GM18508 (cell line): Measurements from ENCODE around the gene PRR19.
A peak's percentile ranks its signal among the peaks of the same experiment; 100 is the strongest.
"Not testable (repeated sequence)": the region's sequence is repeated elsewhere in the genome, so short reads cannot be mapped to it uniquely, and the experiment has no call there.

ENCODE experiments used
- ATAC-seq: cut with Tn5 transposase; IDR thresholded peaks from one replicate; pipeline ENCODE4 v1.9.1; 2021; ENCODE audit warnings: moderate number of reproducible peaks; ENCODE audit not compliant: insufficient read depth, unreplicated experiment

Gene PRR19

GRCh38 chr19:42323473-42323851 is 21.5 kb downstream of the PRR19 start:
- ATAC-seq = no peak

GRCh38 chr19:42323852-42324654 is 22.1 kb downstream of the PRR19 start:
- ATAC-seq = no peak

- ATAC-seq = no peak
These were observed 22.8 kb downstream of the PRR19 start for GRCh38 chr19:42324655-42325307.

GRCh38 chr19:42325308-42325895 is 23.5 kb downstream of the PRR19 start, which contains the start of gene MEGF8:
Gene MEGF8, plus strand, starts transcription at chr19:42325635. Its CDS starts 609 bp downstream, at chr19:42326244.
- ATAC-seq = peak; percentile 73

GRCh38 chr19:42325896-42326771 is 24.2 kb downstream of the PRR19 start:
- no peak for ATAC-seq

GRCh38 chr19:42326969-42327368 is 25.0 kb downstream of the PRR19 start:
- no peak for ATAC-seq

- no peak for ATAC-seq
These were observed 25.4 kb downstream of the PRR19 start for GRCh38 chr19:42327381-42327780.

GRCh38 chr19:42328106-42328505 is 26.2 kb downstream of the PRR19 start:
- ATAC-seq = no peak

- ATAC-seq = no peak
These were observed 26.9 kb downstream of the PRR19 start for GRCh38 chr19:42328854-42329253.

GRCh38 chr19:42330241-42330711 is 28.3 kb downstream of the PRR19 start:
- ATAC-seq = no peak

GRCh38 chr19:42331333-42331732 is 29.4 kb downstream of the PRR19 start:
- not testable (repeated sequence) for ATAC-seq

- ATAC-seq = no peak
These were observed 30.1 kb downstream of the PRR19 start for GRCh38 chr19:42332059-42332458.

GRCh38 chr19:42333018-42333417 is 31.1 kb downstream of the PRR19 start:
- no peak for ATAC-seq

GRCh38 chr19:42333975-42334696 is 32.2 kb downstream of the PRR19 start:
- no peak for ATAC-seq

- no peak for ATAC-seq
These were observed 32.9 kb downstream of the PRR19 start for GRCh38 chr19:42334697-42335373.

- ATAC-seq = no peak
These were observed 33.5 kb downstream of the PRR19 start for GRCh38 chr19:42335374-42335936.

GRCh38 chr19:42335971-42336370 is 34.0 kb downstream of the PRR19 start:
- no peak for ATAC-seq

- not testable (repeated sequence) for ATAC-seq
These were observed 37.4 kb downstream of the PRR19 start for GRCh38 chr19:42339126-42339860.
